GM19467 (cell line): ENCODE data around the gene RNF169.

Source experiments
- ATAC-seq: cut with Tn5 transposase; IDR thresholded peaks from one replicate; pipeline ENCODE4 v1.9.1; 2021; ENCODE audit warnings: mild to moderate bottlenecking, moderate library complexity; ENCODE audit not compliant: unreplicated experiment

Gene RNF169

DNA sequence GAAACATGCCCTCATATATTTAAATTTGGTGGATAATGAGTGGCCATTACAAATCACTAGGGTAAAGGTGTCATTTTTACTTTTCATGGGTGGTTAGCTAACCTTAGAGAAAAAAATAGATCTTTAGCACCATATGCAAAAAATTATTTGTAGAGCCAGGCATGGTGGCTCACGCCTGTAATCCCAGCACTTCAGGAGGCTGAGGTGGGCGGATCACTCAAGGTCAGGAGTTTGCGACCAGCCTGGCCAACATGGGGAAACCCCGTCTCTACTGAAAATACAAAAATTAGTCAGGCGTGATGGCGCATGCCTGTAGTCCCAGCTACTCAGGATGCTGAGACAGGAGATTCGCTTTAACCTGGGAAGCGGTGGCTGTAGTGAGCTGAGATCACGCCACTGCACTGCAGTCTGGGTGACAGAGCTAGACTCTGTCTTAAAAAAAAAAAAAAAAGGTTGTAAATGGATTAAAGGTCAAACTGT lies 19.6 kb downstream of the RNF169 start:
- peak; percentile 58 for ATAC-seq

- no peak for ATAC-seq
These were observed 20.5 kb downstream of the RNF169 start for GRCh38 chr11:74769055-74769707.

DNA sequence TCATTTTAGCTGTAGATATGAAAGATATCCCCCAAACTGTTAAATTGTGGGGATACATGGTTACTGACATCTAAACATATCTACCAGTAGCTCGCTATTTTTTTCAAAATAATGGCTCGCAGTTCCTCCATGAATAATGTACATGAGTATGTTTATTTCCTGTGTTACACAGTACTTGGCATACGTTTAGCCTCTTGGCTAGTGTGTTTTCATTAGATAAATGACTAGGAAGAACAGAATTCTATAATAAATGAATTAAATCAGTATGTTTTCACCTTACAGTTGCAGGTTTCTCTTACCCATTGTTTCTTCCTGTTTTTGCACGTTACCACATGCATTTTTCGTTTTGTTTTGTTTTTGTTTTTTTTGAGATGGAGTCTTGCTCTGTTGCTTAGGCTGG lies 21.8 kb downstream of the RNF169 start:
- ATAC-seq: no peak

- ATAC-seq: no peak
These were observed 22.5 kb downstream of the RNF169 start for GRCh38 chr11:74771139-74771538.

GRCh38 chr11:74773476-74773875 lies 24.8 kb downstream of the RNF169 start:
- ATAC-seq: no peak

- no peak for ATAC-seq
These were observed 27.1 kb downstream of the RNF169 start for GRCh38 chr11:74775762-74776161.

DNA sequence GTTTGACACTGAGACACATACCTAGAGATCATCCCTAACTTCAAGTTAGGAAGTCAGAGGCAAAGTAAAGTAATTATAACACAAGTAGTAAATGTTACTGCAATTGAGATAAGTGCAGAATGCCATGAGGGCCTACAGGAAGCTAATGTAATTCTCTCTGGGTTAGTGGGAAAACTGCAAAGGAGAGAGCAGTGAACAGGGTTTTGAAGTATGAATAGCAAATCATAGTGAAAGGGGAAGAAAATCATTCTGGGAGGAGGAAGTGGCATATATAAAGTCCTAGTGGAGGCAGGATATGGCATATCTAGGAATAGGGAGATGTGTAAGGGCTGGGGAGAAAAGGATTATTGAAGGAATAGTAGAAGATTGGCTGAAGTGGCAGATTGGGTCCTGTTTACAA lies 27.9 kb downstream of the RNF169 start:
- no peak for ATAC-seq

- no peak for ATAC-seq
These were observed 28.4 kb downstream of the RNF169 start for GRCh38 chr11:74777038-74777437.

- no peak for ATAC-seq
These were observed 29.2 kb downstream of the RNF169 start for GRCh38 chr11:74777877-74778276.

- no peak for ATAC-seq
These were observed 29.9 kb downstream of the RNF169 start for GRCh38 chr11:74778581-74778980.

GRCh38 chr11:74780248-74781005 lies 31.8 kb downstream of the RNF169 start:
- ATAC-seq: no peak

GRCh38 chr11:74783241-74783871 lies 34.7 kb downstream of the RNF169 start:
- peak; percentile 76 for ATAC-seq

DNA sequence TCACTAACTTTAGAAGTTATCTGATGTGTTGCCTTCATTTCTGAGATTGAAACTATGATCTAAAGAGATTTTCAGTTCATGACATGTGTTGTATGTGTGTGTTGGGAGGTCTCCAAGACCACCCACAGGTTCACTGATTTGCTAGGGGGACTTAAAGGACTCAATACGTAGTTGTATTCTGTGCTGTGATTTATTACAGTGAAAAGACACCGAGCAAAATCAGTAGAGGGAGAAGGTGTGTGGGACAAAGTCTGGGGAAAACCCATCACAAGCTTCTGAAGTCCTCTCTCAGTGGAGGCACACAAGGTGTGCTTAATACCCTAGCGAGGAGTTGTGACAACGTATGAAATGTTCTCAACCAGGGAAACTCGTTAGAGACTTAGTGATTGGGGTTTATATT lies 35.6 kb downstream of the RNF169 start:
- ATAC-seq: no peak

DNA sequence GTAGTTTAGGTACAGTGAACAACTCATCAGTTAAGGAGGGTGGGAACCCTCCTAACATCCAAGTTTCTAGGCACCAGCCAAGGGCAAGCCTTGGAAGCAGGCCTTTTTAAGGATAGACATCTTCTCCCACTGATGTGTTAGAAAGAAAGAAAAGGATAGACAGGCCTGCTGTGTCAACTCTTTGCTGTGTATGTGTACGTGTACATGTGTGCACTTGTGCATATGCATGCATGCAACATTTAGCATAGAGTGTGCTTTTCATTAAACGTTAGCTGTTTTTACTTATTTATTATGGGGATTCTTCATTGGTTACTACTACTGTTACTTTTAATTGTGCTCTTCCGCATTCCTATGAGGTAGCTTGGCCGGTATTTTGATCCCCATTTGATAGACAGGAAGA lies 36.1 kb downstream of the RNF169 start:
- no peak for ATAC-seq

GRCh38 chr11:74786574-74786973 lies 37.9 kb downstream of the RNF169 start:
- no peak for ATAC-seq

GRCh38 chr11:74791333-74792100 lies 42.9 kb downstream of the RNF169 start:
- ATAC-seq: no peak

- no peak for ATAC-seq
These were observed 57.6 kb downstream of the RNF169 start for GRCh38 chr11:74806267-74806666.

- no peak for ATAC-seq
These were observed 61.2 kb downstream of the RNF169 start for GRCh38 chr11:74809801-74810200.

DNA sequence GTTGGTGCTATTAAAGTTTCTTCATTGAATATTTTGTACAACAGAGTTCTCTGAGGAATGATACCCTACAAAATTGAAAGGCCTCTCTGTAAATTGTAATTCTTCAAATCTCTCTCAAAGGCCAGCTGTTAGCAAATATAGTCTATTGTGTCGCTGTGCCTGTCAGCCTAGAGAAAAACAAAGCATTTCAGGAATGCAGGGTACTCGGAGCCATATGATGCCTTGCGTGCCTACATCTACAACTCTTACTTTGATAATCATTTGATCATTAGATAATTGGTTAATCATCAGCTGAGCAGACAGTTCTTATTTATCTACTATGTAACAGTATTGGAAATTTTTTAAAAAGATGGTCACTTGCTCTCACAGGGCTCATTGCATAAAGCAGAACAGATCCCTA lies 67.3 kb downstream of the RNF169 start:
- ATAC-seq: no peak

GRCh38 chr11:74816664-74817063 lies 68.0 kb downstream of the RNF169 start:
- ATAC-seq: no peak

GRCh38 chr11:74818283-74818946 lies 69.8 kb downstream of the RNF169 start:
- no peak for ATAC-seq
